Fibroblast of skin of left biceps (primary cell): Measurements from ENCODE around the gene ATP6V0E2.
"Not testable (repeated sequence)": the region's sequence is repeated elsewhere in the genome, so short reads cannot be mapped to it uniquely, and the experiment has no call there.

Experiments used
- DNase-seq, 2 experiments: peaks; one replicate each; pipeline ENCODE4 v3.0.0-alpha.2; 2013; ENCODE audit warnings: low read depth in 2 of 2

Gene ATP6V0E2

GRCh38 chr7:149873074-149873969 lies at the start of gene ATP6V0E2:
ATP6V0E2 (plus strand) TSS chr7:149873969; CDS start chr7:149874066, 97 bp downstream.
- peak; percentile 61 to 71 for DNase-seq

- no peak for DNase-seq
Observed at GRCh38 chr7:149824301-149824741, 49.4 kb upstream of the ATP6V0E2 start.

GRCh38 chr7:149824748-149825566 lies 48.8 kb upstream of the ATP6V0E2 start:
- no peak for DNase-seq

DNA sequence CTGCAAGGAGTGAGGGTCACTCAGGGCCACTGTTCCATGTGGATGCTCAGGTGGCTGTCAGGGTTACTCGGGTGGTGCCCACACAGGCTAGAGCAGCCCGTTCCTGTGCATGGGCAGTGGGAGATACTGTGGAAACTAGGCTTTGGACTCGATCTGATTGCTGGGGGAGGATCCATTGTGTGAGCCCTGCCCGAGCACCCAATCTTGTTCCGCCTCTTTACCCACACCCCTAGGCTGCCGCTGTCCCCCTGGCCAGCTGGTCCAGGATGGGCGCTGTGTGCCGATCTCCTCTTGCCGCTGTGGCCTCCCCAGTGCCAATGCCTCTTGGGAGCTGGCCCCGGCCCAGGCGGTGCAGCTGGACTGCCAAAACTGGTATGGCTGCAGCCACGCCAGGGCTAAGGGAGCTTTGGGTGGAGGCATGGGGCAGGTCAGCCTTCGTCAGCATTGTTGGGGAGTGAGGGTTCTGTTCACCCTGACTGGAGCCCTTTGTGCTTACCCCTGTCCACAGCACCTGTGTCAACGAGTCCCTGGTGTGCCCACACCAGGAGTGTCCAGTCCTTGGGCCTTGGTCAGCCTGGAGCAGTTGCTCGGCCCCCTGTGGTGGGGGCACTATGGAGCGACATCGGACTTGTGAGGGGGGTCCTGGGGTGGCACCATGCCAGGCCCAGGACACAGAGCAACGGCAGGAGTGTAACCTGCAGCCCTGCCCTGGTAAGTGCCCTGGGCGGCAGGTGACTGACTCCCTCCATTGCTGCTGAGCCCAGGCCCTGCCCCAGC lies 48.0 kb upstream of the ATP6V0E2 start:
- DNase-seq, result no peak

DNA sequence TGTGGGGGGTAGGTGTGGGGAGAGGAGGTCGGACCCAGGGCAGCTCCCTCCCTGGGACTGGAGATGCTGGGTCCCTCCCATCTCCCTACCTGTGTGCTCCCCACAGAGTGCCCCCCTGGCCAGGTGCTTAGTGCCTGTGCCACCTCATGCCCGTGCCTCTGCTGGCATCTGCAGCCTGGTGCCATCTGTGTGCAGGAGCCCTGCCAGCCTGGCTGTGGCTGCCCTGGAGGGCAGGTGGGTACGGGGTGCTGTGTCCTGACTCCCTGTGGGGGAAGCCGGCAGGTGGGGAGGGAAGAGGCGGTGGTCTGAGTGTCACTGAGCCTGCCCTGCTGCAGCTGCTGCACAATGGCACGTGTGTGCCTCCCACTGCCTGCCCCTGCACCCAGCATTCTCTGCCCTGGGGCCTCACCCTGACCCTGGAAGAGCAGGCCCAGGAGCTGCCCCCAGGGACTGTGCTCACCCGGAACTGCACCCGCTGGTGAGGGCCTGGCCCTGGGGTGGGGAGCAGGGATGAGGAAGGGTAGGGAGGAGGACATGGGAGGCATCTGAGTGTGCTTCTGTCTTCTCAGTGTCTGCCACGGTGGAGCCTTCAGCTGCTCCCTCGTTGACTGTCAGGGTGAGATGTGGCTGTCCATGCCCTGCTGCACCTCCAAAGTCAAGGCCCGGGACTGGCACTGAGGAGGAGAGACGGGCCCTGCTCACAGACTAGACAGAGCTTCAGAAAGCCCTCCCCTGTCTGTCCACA lies 47.3 kb upstream of the ATP6V0E2 start:
- no peak for DNase-seq

DNA sequence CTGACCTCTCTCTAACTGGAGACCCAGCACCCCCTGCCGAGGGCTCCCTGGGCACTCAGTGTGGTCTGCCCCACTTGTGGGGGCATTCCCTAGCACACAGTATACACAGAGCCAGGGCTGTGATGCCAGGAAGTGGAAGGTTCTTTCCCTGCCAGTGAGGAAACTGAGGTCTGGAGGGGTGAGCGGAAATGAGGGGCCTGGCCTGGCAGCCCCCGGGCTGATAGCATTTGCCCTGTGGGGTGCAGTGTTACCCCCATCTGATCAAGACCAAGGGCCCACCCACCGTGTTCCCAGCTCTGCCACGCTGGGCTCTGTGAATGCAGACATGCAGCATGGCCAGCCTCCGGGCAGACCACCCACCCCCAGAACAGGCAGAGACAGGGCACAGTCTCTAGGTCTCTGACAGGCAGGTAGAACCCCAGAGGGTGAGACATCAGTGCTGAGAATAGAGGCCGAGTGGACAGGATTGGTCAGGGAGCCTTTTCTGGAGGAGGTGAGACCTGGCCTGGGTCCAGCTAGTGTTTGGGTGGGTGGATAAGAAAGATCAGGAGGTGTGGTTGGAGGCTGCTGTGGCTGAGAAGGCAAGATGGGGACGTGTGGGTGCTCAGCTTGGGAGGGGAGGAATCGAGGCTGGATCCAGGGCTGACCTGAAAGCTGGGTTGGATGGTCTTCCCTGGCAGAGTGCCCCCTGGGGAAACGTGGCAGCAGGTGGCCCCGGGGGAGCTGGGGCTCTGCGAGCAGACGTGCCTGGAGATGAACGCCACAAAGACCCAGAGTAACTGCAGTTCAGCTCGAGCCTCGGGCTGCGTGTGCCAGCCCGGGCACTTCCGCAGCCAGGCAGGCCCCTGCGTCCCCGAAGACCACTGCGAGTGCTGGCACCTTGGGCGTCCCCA lies 46.4 kb upstream of the ATP6V0E2 start:
- no peak for DNase-seq

DNA sequence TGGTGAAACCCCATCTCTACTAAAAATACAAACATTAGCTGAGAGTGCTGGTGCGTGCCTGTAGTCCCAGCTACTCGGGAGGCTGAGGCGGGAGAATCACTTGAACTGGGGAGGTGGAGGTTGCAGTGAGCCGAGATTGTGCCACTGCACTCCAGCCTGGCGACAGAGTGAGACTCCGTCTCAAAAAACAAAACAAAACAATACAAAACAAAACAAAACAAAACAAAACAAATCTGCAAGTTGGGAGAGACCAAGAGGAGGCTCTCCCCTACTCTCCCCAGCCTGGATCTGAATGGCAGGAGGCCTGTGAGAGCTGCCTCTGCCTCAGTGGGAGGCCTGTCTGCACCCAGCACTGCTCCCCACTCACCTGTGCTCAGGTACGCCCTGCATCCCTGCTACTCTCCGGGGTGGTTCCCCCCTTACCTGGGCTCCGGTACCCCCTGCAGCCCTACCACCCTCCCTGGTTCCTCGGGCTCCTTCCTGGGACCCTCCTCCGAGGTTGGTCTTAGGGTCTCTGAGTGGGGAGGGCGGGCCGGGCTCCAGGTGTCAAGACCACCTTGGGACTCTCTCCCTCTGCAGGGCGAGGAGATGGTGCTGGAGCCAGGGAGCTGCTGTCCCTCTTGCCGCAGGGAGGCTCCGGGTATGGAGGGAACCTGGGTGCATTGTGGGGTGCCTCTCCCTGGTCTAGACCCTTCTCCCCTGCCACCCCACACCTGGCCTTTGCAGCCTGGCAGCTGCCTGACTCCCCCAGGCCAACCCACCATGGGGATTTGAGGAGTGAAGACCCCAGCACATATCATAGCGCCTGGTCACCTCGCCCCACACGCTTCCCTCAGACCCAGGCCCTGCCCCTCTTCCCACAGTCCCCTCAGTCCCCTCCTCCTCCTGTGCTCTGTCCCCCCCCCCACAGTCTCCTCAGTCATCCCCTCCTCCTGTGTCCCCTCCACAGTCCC lies 45.1 kb upstream of the ATP6V0E2 start:
- no peak for DNase-seq

- DNase-seq, result not testable (repeated sequence)
Observed at GRCh38 chr7:149830527-149830926, 43.2 kb upstream of the ATP6V0E2 start.

DNA sequence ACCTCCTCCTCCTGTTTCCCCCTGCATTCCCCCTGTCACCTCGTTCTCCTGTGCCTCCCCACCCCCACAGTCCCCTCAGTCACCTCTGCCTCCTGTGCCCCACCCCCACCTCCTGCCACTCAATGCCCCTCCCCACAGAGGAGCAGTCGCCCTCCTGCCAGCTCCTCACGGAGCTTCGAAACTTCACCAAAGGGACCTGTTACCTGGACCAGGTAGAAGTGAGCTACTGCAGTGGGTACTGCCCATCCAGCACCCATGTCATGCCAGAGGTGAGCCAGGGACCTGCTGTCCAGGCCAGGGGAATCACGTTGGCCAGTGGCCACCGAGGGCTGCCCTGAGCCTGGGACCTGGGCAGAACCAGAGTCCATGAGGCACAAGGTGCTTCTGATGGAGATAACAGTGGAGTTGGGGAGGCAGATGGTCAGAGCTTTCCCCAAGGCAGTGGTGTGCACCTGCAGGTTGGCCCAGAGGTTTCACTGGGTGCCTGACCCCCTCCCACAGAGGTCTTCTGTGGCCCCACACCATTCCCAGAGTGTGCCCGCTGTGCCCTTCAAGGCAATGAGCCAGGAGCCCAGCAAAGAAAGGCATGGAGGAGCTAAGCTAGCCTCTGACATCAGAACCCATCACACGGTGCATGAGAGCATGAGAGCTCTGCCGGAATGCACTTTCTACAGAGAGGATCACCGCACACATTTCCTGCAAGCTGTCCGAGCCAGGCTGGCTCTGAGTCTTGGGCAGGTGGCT lies 42.6 kb upstream of the ATP6V0E2 start:
- no peak for DNase-seq

GRCh38 chr7:149831741-149832219 lies 42.0 kb upstream of the ATP6V0E2 start:
- no peak for DNase-seq

DNA sequence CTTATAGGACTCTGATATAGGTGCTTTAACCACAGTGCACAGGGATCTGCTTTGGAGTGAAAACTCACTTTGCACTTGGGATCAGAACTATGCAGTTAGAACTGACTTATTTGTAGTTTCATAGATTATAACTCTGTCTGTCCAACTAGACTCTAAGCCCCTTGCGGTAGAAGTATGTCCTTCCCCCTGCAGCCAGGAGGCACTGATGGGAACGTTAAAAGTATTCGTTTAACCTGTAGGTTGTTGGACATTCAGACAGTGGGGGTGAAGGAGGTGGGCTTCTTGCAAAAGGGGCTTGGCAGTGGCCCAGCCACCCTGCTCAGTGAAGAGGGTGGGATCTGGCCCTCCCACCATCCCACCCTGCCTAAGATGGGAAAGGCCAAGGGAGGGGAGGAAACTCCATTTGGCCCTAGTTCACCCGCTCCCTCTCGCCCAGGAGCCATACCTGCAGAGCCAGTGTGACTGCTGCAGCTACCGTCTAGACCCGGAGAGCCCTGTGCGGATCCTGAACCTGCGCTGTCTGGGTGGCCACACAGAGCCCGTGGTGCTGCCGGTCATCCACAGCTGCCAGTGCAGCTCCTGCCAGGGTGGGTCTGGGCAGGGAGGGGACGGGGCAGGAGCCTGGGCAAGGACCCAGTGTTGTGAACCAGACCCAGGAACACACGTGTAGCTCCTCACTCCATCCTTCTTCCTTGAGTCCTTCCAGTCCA lies 41.3 kb upstream of the ATP6V0E2 start:
- no peak for DNase-seq

- no peak for DNase-seq
Observed at GRCh38 chr7:149833495-149834130, 40.2 kb upstream of the ATP6V0E2 start.

GRCh38 chr7:149834601-149835000 lies 39.2 kb upstream of the ATP6V0E2 start:
- no peak for DNase-seq

- DNase-seq, result no peak
Observed at GRCh38 chr7:149836434-149836833, 37.3 kb upstream of the ATP6V0E2 start.

DNA sequence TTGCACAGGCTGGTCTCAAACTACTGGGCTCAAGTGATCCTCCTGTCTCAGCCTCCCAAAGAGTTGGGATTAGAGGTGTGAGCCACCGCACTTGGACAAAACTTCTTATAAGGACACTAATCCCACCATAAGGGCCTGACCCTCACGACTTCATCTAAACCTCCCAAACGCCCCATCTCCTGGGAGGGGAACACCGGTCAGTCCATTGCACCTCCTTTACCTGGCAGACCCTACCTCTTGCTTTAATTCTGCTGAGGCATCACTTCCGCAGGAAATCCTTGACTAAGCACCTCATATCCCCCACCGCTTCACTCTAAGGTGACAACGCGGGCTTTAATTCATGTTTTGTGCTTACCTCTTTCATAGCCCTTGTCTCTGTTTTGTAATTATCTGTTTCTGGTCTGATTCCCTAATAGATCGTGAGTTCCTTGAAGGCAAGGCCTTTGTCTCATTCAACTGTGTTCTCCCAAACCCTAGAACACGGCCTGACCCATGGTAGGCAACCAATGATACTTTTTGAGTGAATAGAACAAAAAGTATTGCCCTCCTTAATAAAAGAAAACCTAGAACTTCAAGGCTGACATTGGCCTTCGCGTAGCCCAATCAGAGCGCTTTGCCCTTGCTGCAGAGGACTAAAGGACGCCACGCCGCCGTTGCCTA lies 36.1 kb upstream of the ATP6V0E2 start:
- DNase-seq, result no peak

GRCh38 chr7:149838224-149838991 lies 35.4 kb upstream of the ATP6V0E2 start, which contains the start of gene ZNF862:
ZNF862 (plus strand) TSS chr7:149838375; CDS start chr7:149838612, 237 bp downstream.
- peak; percentile 87 to 88 for DNase-seq
